ENCODE measurements around the gene TSPAN9.

The TSPAN9 gene

GRCh38 chr12:3152011-3152511 lies 74.9 kb downstream of the TSPAN9 start:
- Histone ChIP-seq H3K9me3 (ENCODE audit: control extremely low read depth in 1 of 5, control insufficient read depth in 4 of 5, insufficient read depth in 2 of 5, low read depth in 1 of 5, low read length in 4 of 5) (no peaks in the 10 kb centered on the region), H3K4me1 (ENCODE audit: control extremely low read depth in 1 of 4, control insufficient read depth in 4 of 4, insufficient read depth in 4 of 4, low read length in 3 of 4) (peaks cover 0 to 4% (median 2%) of the 10 kb centered on the region in 4 experiments), H3K27me3 (replicated peaks in 2 of 5; ENCODE audit: control insufficient read depth in 4 of 5, insufficient read depth in 5 of 5, low read length in 4 of 5) (peaks cover 0 to 59% (median 14%) of the 10 kb centered on the region in 5 experiments), H3K27ac (ENCODE audit: insufficient read depth in 1 of 2, low read depth in 1 of 2, low read length in 2 of 2, poor library complexity in 1 of 2, severe bottlenecking in 2 of 2) (no peak overlapping the region), H3K4me3 (ENCODE audit: control insufficient read depth in 1 of 7, extremely low read depth in 1 of 7, insufficient read depth in 4 of 7, low read depth in 2 of 7, low read length in 6 of 7) (no peak overlapping the region), H3K36me3 (ENCODE audit: control insufficient read depth in 4 of 4, insufficient read depth in 4 of 4, low read length in 3 of 4) (no peaks in the 10 kb centered on the region)
- WGBS (ENCODE audit: insufficient coverage) = 60% methylated on average over 3 of the region's 5 CpGs
- no peak for DNase-seq
- POLR2A ChIA-PET = no interaction called here
- CTCF ChIA-PET = interaction anchor here (0.8 to 2.5 kb wide), 4 partner anchors 12 to 17 kb away, joined by 3 to 7 read pairs (median 3); no protein-coding TSS in a partner anchor

- POLR2A ChIA-PET = no interaction called here
- no peak overlapping the region for H3K27ac ChIP-seq (ENCODE audit: insufficient read depth in 1 of 2, low read depth in 1 of 2, low read length in 2 of 2, poor library complexity in 1 of 2, severe bottlenecking in 2 of 2)
- DNase-seq = peak in 2 of 3 donors; percentile 56 to 64
- CTCF ChIA-PET = interaction anchor here (0.9 to 2.5 kb wide), 6 partner anchors 9 to 124 kb away, joined by 3 to 10 read pairs (median 6); no protein-coding TSS in a partner anchor
- H3K9me3 ChIP-seq (ENCODE audit: control extremely low read depth in 1 of 5, control insufficient read depth in 4 of 5, insufficient read depth in 2 of 5, low read depth in 1 of 5, low read length in 4 of 5) = no peaks in the 10 kb centered on the region
- H3K4me1 ChIP-seq (ENCODE audit: control extremely low read depth in 1 of 4, control insufficient read depth in 4 of 4, insufficient read depth in 4 of 4, low read length in 3 of 4) = peaks cover 0 to 4% (median 2%) of the 10 kb centered on the region in 4 experiments
- no peak overlapping the region for H3K4me3 ChIP-seq (ENCODE audit: control insufficient read depth in 1 of 7, extremely low read depth in 1 of 7, insufficient read depth in 4 of 7, low read depth in 2 of 7, low read length in 6 of 7)
- peaks cover 0 to 52% (median 12%) of the 10 kb centered on the region in 5 experiments for H3K27me3 ChIP-seq (replicated peaks in 2 of 5; ENCODE audit: control insufficient read depth in 4 of 5, insufficient read depth in 5 of 5, low read length in 4 of 5)
- WGBS (ENCODE audit: insufficient coverage) = 10% methylated on average over 5 of the region's 11 CpGs
- no peaks in the 10 kb centered on the region for H3K36me3 ChIP-seq (ENCODE audit: control insufficient read depth in 4 of 4, insufficient read depth in 4 of 4, low read length in 3 of 4)
Measured at GRCh38 chr12:3152892-3153291, 75.7 kb downstream of the TSPAN9 start.

DNA sequence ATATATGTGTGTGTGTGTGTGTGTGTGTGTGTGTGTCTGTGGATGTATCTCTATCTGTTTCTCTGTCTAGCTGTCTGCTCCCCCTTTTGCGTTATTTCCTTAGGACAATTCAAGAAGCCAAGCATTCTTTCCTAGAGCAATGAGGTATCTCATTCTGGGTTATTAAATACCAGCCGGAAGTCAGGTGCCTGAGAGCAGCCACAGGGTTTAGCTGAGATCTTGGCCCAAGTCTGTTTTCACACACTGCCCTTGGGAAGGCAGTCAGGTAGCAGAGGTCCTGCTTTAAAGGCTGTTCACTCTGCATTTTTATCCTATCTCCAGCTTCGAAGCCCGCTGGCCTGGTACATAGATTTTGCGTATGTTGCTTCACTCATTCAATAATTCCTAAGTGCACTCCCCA lies 76.8 kb downstream of the TSPAN9 start:
- no peak for DNase-seq
- ChIA-PET POLR2A (no interaction called here), CTCF (interaction anchor here (0.9 to 2.5 kb wide), 5 partner anchors 10 to 123 kb away, joined by 3 to 10 read pairs (median 7); no protein-coding TSS in a partner anchor)
- 93% methylated on average over 4 of the region's 5 CpGs for WGBS (ENCODE audit: insufficient coverage)
- Histone ChIP-seq H3K36me3 (ENCODE audit: control insufficient read depth in 4 of 4, insufficient read depth in 4 of 4, low read length in 3 of 4) (no peaks in the 10 kb centered on the region), H3K4me3 (ENCODE audit: control insufficient read depth in 1 of 7, extremely low read depth in 1 of 7, insufficient read depth in 4 of 7, low read depth in 2 of 7, low read length in 6 of 7) (no peak overlapping the region), H3K4me1 (ENCODE audit: control extremely low read depth in 1 of 4, control insufficient read depth in 4 of 4, insufficient read depth in 4 of 4, low read length in 3 of 4) (peaks cover 0 to 4% (median 2%) of the 10 kb centered on the region in 4 experiments), H3K27me3 (replicated peaks in 2 of 5; ENCODE audit: control insufficient read depth in 4 of 5, insufficient read depth in 5 of 5, low read length in 4 of 5) (peaks cover 0 to 42% (median 12%) of the 10 kb centered on the region in 5 experiments), H3K27ac (ENCODE audit: insufficient read depth in 1 of 2, low read depth in 1 of 2, low read length in 2 of 2, poor library complexity in 1 of 2, severe bottlenecking in 2 of 2) (no peak overlapping the region), H3K9me3 (ENCODE audit: control extremely low read depth in 1 of 5, control insufficient read depth in 4 of 5, insufficient read depth in 2 of 5, low read depth in 1 of 5, low read length in 4 of 5) (no peaks in the 10 kb centered on the region)

- Histone ChIP-seq H3K27ac (ENCODE audit: insufficient read depth in 1 of 2, low read depth in 1 of 2, low read length in 2 of 2, poor library complexity in 1 of 2, severe bottlenecking in 2 of 2) (no peak overlapping the region), H3K27me3 (replicated peaks in 2 of 5; ENCODE audit: control insufficient read depth in 4 of 5, insufficient read depth in 5 of 5, low read length in 4 of 5) (peaks cover 0 to 24% (median 3%) of the 10 kb centered on the region in 5 experiments), H3K36me3 (ENCODE audit: control insufficient read depth in 4 of 4, insufficient read depth in 4 of 4, low read length in 3 of 4) (no peaks in the 10 kb centered on the region), H3K4me1 (ENCODE audit: control extremely low read depth in 1 of 4, control insufficient read depth in 4 of 4, insufficient read depth in 4 of 4, low read length in 3 of 4) (peaks cover 0 to 4% (median 2%) of the 10 kb centered on the region in 4 experiments), H3K4me3 (ENCODE audit: control insufficient read depth in 1 of 7, extremely low read depth in 1 of 7, insufficient read depth in 4 of 7, low read depth in 2 of 7, low read length in 6 of 7) (no peak overlapping the region), H3K9me3 (ENCODE audit: control extremely low read depth in 1 of 5, control insufficient read depth in 4 of 5, insufficient read depth in 2 of 5, low read depth in 1 of 5, low read length in 4 of 5) (no peaks in the 10 kb centered on the region)
- WGBS (ENCODE audit: insufficient coverage) = 87% methylated on average over 9 of the region's 15 CpGs
- CTCF ChIA-PET = no interaction called here
- no peak for DNase-seq
- POLR2A ChIA-PET = no interaction called here
Measured at GRCh38 chr12:3155702-3156370, 78.7 kb downstream of the TSPAN9 start.

GRCh38 chr12:3157581-3158323 lies 80.6 kb downstream of the TSPAN9 start:
- CTCF ChIA-PET = interaction anchor here (1.2 kb wide), 1 partner anchor 23 kb away, joined by 4 read pairs; no protein-coding TSS in a partner anchor
- no peaks in the 10 kb centered on the region for H3K36me3 ChIP-seq (ENCODE audit: control insufficient read depth in 4 of 4, insufficient read depth in 4 of 4, low read length in 3 of 4)
- WGBS (ENCODE audit: insufficient coverage) = 86% methylated on average over 14 of the region's 17 CpGs

DNA sequence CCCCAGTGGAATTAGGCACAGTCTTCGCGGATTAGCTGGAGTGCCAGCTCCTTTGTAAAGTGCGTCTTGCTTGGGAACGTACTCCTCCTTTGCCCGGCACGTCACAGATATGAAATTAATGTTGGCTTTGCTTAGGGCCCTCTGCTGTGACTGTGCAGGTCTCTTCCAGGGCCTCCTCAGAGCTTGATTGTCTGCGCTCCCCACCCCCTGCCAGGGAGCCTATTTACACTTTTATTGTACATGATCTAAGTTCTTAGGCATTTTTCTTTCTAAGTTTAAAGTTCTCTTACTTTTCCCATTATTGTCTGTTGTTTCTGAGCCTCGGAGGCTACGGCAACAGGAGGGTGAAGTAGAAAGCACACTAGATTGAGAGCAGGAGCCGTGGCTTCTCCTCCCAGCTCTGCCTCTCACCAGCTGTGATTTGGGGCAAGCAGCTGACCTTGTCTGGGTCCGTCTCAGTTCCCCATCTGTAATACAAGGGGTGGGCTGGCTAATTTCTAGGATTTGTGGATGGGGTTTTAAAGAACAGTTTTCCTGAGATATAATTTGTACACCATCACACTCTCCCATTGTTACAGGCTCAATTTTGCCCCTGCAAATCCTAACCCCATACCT lies 81.8 kb downstream of the TSPAN9 start:
- WGBS (ENCODE audit: insufficient coverage) = 98% methylated on average over 9 of the region's 11 CpGs
- H3K9me3 ChIP-seq (ENCODE audit: control extremely low read depth in 1 of 5, control insufficient read depth in 4 of 5, insufficient read depth in 2 of 5, low read depth in 1 of 5, low read length in 4 of 5) = peaks cover 0 to 8% (median 4%) of the 10 kb centered on the region in 5 experiments
- H3K27ac ChIP-seq (ENCODE audit: insufficient read depth in 1 of 2, low read depth in 1 of 2, low read length in 2 of 2, poor library complexity in 1 of 2, severe bottlenecking in 2 of 2) = no peak overlapping the region
- no peaks in the 10 kb centered on the region for H3K4me1 ChIP-seq (ENCODE audit: control extremely low read depth in 1 of 4, control insufficient read depth in 4 of 4, insufficient read depth in 4 of 4, low read length in 3 of 4)
- CTCF ChIA-PET = no interaction called here
- no peak for DNase-seq
- H3K36me3 ChIP-seq (ENCODE audit: control insufficient read depth in 4 of 4, insufficient read depth in 4 of 4, low read length in 3 of 4) = no peaks in the 10 kb centered on the region
- POLR2A ChIA-PET = no interaction called here
- no peak overlapping the region for H3K4me3 ChIP-seq (ENCODE audit: control insufficient read depth in 1 of 7, extremely low read depth in 1 of 7, insufficient read depth in 4 of 7, low read depth in 2 of 7, low read length in 6 of 7)
- peaks cover 0 to 17% (median 3%) of the 10 kb centered on the region in 5 experiments for H3K27me3 ChIP-seq (replicated peaks in 2 of 5; ENCODE audit: control insufficient read depth in 4 of 5, insufficient read depth in 5 of 5, low read length in 4 of 5)

More at GRCh38 chr12:3157581-3158323, 80.6 kb downstream of the TSPAN9 start:
- H3K27ac ChIP-seq (ENCODE audit: insufficient read depth in 1 of 2, low read depth in 1 of 2, low read length in 2 of 2, poor library complexity in 1 of 2, severe bottlenecking in 2 of 2) = no peak overlapping the region
- POLR2A ChIA-PET = interaction anchor here (0.5 kb wide), 1 partner anchor 44 kb away, joined by 4 read pairs; no protein-coding TSS in a partner anchor
- H3K9me3 ChIP-seq (ENCODE audit: control extremely low read depth in 1 of 5, control insufficient read depth in 4 of 5, insufficient read depth in 2 of 5, low read depth in 1 of 5, low read length in 4 of 5) = peaks cover 0 to 8% (median 4%) of the 10 kb centered on the region in 5 experiments
- H3K4me1 ChIP-seq (ENCODE audit: control extremely low read depth in 1 of 4, control insufficient read depth in 4 of 4, insufficient read depth in 4 of 4, low read length in 3 of 4) = peaks cover 0 to 3% (median 1%) of the 10 kb centered on the region in 4 experiments
- DNase-seq = no peak
- peaks cover 0 to 10% (median 3%) of the 10 kb centered on the region in 5 experiments for H3K27me3 ChIP-seq (replicated peaks in 2 of 5; ENCODE audit: control insufficient read depth in 4 of 5, insufficient read depth in 5 of 5, low read length in 4 of 5)
- no peak overlapping the region for H3K4me3 ChIP-seq (ENCODE audit: control insufficient read depth in 1 of 7, extremely low read depth in 1 of 7, insufficient read depth in 4 of 7, low read depth in 2 of 7, low read length in 6 of 7)

Measured in common myeloid progenitor, CD34-positive (primary cell).